GM18499 (cell line): ENCODE data around the gene TM4SF20.

ENCODE experiments used
- ATAC-seq: cut with Tn5 transposase; IDR thresholded peaks from one replicate; pipeline ENCODE4 v1.9.1; 2021; ENCODE audit warnings: moderate number of reproducible peaks; ENCODE audit not compliant: insufficient read depth, unreplicated experiment

The TM4SF20 gene

DNA sequence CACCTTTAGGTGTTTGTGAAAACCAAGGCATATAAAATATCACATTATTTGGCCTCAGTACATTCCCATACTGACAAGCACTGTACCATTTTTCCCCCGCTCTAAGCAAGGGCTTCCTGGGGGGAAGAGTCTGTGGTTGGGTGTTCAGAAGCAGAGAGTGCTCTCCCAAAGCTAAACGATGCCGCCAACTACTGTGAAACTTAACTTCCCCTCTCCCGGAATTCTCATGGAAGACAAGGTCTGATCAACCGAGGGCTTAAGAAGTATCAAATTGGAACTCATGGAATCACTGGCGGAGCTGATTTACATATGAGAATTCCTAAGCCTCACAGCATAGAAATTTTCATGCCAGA lies 54.5 kb downstream of the TM4SF20 start:
- no peak for ATAC-seq

DNA sequence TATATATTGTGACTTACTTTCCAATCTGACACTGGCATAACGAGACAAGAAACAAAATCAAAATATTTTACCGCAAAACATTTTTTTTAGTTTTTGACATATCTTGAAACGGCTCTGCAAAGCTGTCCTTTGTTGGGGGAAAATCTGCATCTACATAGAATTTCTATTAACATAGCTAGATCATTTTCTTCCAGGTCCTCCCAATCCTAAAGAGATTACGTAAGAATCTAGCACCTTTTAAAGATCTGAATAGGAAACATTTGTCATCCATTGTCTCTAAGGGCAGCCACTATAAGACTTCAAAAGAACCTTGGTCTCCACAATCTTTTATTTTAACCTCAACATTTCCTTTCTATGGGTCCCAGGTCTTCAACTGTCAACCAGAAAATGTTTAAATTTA lies 55.3 kb downstream of the TM4SF20 start:
- ATAC-seq, result no peak

DNA sequence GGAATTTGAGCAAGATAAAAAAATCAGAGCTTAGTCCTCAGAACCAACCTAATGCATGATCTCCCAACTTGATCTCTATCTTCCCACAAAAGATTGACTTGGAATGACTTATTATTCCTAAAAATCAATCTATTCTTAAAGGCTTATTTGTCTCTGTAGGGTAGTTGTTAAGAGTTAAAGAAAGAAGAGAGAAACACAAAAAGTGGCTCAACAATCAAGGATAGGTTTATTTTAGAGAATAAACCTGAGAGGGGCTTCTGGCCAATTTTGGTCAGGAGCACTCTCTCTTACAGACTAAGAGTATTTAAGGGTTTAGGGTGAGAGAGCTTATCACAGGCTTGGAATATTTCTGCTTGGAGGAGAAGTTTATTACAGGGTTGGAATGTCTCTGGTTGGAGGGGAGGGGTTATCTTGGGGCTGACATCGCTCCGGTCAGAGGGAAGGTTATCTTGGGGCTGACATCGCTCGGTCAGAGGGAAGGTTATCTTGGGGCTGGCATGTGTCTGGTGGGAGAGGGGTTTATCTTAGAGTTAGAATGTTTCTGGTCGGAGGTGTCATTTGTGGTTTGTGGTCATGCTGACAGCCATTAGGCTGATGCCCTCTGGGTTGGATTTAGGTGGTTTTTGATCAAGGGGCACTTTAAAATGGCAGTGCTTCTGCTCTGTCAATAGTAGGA lies 56.4 kb downstream of the TM4SF20 start:
- no peak for ATAC-seq

DNA sequence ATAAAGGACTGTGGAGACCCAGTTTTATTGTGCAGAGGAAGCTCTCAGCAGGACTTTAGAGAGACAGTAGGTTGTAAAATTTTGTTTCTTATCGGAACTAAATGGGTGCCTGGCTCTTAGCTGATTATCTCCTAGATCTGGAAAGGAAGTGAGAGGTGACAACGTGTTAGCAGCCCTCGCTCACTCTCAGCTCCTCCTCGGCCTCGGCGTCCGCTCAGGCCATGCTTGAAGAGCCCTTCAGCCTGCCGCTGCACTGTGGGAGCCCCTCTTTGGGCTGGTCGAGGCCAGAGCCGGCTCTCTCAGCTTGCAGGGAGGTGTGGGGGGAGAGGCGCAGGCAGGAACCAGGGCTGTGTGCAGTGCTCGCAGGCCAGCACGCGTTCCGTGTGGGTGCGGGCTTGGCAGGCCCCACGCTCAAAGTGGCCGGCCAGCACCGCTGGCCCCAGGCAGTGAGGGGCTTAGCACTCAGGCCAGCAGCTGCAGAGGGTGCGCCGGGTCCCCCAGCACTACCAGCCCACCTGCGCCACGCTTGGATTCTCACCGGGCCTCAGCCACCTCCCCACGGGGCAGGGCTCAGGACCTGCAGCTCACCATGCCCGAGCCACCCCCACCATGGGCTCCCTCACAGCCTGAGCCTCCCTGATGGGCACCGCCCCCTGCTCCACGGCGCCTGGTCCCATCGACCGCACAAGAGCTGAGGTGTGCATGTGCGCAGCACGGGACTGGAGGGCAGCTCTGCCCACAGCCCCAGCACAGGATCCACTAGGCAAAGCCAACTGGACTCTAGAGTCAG lies 58.6 kb downstream of the TM4SF20 start:
- no peak for ATAC-seq

DNA sequence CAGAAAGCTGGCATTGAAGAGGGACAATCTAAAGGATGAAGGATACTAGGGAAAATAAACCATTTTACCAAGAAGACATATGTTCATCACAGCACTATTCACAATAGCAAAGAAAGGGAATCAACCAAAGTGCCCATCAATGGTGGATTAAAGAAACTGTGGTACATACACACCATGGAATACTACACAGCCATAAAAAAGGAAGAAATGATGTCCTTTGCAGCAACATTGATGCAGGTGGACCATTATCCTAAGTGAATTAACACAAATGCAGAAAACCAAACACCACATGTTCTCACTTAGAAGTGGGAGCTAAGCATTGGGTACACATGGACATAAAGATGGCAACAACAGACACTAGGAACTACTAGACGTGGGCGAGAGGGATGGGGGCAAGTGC lies 61.3 kb downstream of the TM4SF20 start:
- no peak for ATAC-seq

DNA sequence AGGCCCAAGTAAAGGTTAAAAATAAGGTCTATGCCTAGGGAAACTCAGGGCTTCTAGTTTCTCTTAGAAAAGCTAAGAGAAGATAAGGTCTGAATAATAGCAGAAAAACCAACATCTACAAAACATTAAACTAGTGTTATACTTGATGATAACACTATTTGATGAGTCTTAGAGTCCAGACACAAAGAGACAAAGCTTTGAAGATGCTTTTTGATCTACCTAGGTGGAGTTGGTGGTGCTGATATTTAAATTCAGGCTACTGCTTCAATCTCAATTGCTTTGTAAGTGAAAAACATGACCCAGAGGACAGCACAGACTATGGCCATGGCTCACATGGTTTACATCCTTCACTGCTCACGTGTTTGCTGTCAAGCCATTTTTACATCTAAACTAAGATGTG lies 65.8 kb downstream of the TM4SF20 start:
- no peak for ATAC-seq

DNA sequence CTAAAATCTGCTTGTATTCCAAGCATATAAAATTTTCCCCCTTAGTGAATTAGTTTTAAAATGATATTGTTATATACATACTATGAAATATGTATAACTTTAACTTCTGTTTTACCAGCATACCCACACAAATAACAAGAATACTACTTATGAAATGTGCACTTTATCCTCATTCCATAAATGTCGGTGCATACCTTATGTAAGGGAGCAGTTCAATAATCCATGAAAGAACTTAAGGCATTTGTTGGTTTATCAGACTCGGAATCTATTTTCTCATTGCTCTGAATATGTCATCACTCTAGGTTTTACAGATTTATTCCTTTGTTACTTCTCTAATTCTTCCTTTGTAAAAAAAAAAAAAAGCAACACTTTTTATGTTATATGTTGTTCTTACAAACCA lies 66.5 kb downstream of the TM4SF20 start:
- no peak for ATAC-seq
